Measurements from ENCODE around the gene TBC1D21. TPM values are rescaled to one million over a fixed set of nuclear protein-coding genes. Genes with fewer than 3 reads are reported as not detected.

Gene TBC1D21
- total and polyA plus RNA-seq, 10 of the 15 experiments (the other 5 are each of a cell fraction or from before 2014, with no cell fraction given): not detected

- H3K27me3 ChIP-seq (replicated peaks in 1 of 2; ENCODE audit: control insufficient read depth in 2 of 2, insufficient read depth in 2 of 2, low read length in 1 of 2): no peaks in the 10 kb centered on the region; a peak in 1 of 4 replicates
- POLR2A ChIA-PET: no interaction called here
These were observed 18.3 kb downstream of the TBC1D21 start for GRCh38 chr15:73891328-73892315.

More at GRCh38 chr15:73891328-73892315, 18.3 kb downstream of the TBC1D21 start:
- no peak for DNase-seq (ENCODE audit: low read depth, low spot score)
- no peak overlapping the region for H2AFZ ChIP-seq (ENCODE audit: control insufficient read depth, low read depth, low read length)
- in situ Hi-C loops (cut with MboI): no loop called here
- no peak for ATAC-seq
- no peaks in the 10 kb centered on the region for H3K4me1 ChIP-seq (ENCODE audit: control insufficient read depth, insufficient read depth, low read length)
- H3K27ac ChIP-seq (ENCODE audit: control insufficient read depth, insufficient read depth): no peak overlapping the region
- no peak overlapping the region for H3K4me3 ChIP-seq
- FAIRE-seq: no peak
- BruUV-seq (replicated peaks): no TSS peak
- no peak for TF ChIP-seq ESRRA (IDR thresholded peaks at IDR 0.05; ENCODE audit: low read length)
- no peak for TF ChIP-seq STAT1 (conservative IDR thresholded peaks at IDR 0.05)
- no peak for TF ChIP-seq HDAC6 (IDR thresholded peaks at IDR 0.05; ENCODE audit: unreplicated experiment)
- TF ChIP-seq KDM1A (IDR thresholded peaks at IDR 0.05; ENCODE audit: borderline replicate concordance): no peak
- no peak for TF ChIP-seq ZNF592 (IDR thresholded peaks at IDR 0.05)
- no peak for TF ChIP-seq GATAD2B (conservative IDR thresholded peaks at IDR 0.05; ENCODE audit: low read depth)
- TF ChIP-seq JUNB (IDR thresholded peaks at IDR 0.05): no peak
- TF ChIP-seq CREM (IDR thresholded peaks at IDR 0.05; ENCODE audit: low read depth): no peak
- TF ChIP-seq ZNF217 (IDR thresholded peaks at IDR 0.05): no peak
- TF ChIP-seq ZNF24 (IDR thresholded peaks at IDR 0.05): no peak
- no peak for TF ChIP-seq TCF7 (IDR thresholded peaks at IDR 0.05; ENCODE audit: borderline replicate concordance)
- no peak for TF ChIP-seq HDGF (IDR thresholded peaks at IDR 0.05)
- H3K36me3 ChIP-seq (ENCODE audit: control insufficient read depth in 2 of 2, insufficient read depth in 2 of 2, low read length in 1 of 2): no peaks in the 10 kb centered on the region
- CTCF ChIA-PET: interaction anchor here (1.2 kb wide), 1 partner anchor 17 kb away, joined by 7 read pairs; no protein-coding TSS in a partner anchor
- no peak overlapping the region for H3K4me2 ChIP-seq (ENCODE audit: control insufficient read depth, insufficient read depth)
- WGBS (ENCODE audit: insufficient coverage, insufficient replicate concordance, low lambda C conversion rate, missing lambda C conversion rate): 10% methylated on average over 11 of the region's 11 CpGs
- intact Hi-C loops (cut with micrococcal nuclease; ENCODE audit: unreplicated experiment): no loop called here
- no peak overlapping the region for H3K9ac ChIP-seq (ENCODE audit: control insufficient read depth, insufficient read depth, low read length)
- H3K79me2 ChIP-seq (ENCODE audit: control insufficient read depth, insufficient read depth, low read length): no peaks in the 10 kb centered on the region
- RAD21 ChIA-PET (ENCODE audit: unreplicated experiment): no interaction called here
- no peaks in the 10 kb centered on the region; the same call in 2 of the 3 replicates for H3K9me3 ChIP-seq (replicated peaks; ENCODE audit: control insufficient read depth, insufficient read depth, low read length)
- SMC1A ChIA-PET (ENCODE audit: uncharacterized antibody, unreplicated experiment): interaction anchor here (1.1 kb wide), 1 partner anchor 16 kb away, joined by 3 read pairs; no protein-coding TSS in a partner anchor
- H4K20me1 ChIP-seq (ENCODE audit: control insufficient read depth, insufficient read depth): no peaks in the 10 kb centered on the region
